T-helper 9 cell (primary cell): ENCODE data around the gene CCDC57.
A peak's percentile ranks its signal among the peaks of the same experiment; 100 is the strongest.

Experiments used
- DNase-seq: peaks from one replicate; pipeline ENCODE4 v3.0.0-alpha.2; 2020

CCDC57 gene

GRCh38 chr17:82056729-82057621 is 155.7 kb downstream of the CCDC57 start:
- no peak for DNase-seq

GRCh38 chr17:82055965-82056728 is 156.5 kb downstream of the CCDC57 start:
- DNase-seq: no peak

GRCh38 chr17:82055023-82055964 is 157.3 kb downstream of the CCDC57 start:
- DNase-seq: no peak

GRCh38 chr17:82054351-82055022 is 158.2 kb downstream of the CCDC57 start:
- no peak for DNase-seq

GRCh38 chr17:82053556-82054263 is 158.9 kb downstream of the CCDC57 start:
- no peak for DNase-seq

GRCh38 chr17:82053130-82053529 is 159.5 kb downstream of the CCDC57 start:
- DNase-seq: no peak

- DNase-seq: no peak
Measured at GRCh38 chr17:82052638-82053059, 160.0 kb downstream of the CCDC57 start.

GRCh38 chr17:82051776-82052637 is 160.6 kb downstream of the CCDC57 start, which contains the start of the genes GPS1 and RFNG:
TSS of gene GPS1 (plus strand) at chr17:82051898. CDS start at chr17:82051932, 34 bp downstream.
TSS of gene RFNG (minus strand) at chr17:82051811. CDS start at chr17:82051766, 45 bp downstream.
- peak; percentile 75 for DNase-seq
